Kidney (tissue), 14 donors: ENCODE results near the gene RMDN2. TPM values are rescaled to one million over a fixed set of nuclear protein-coding genes. Genes with fewer than 3 reads are reported as not detected.

Source experiments
- DNase-seq, 5 donors: peaks; one replicate each; pipeline ENCODE4 v3.0.0-alpha.2; 2013 to 2020
- FAIRE-seq: peaks from 2 replicates; lab custom pipeline; 2012; peaks lifted over from hg19 to GRCh38; lab: Jason Lieb, UNC
- H3K27ac ChIP-seq, 2 donors: one replicate each; pipeline ENCODE4 v1.7.0; 2013; ENCODE audit warnings: low read depth in 2 of 2, low read length in 2 of 2, inconsistent platforms in 1 of 2
- H3K27me3 ChIP-seq: one replicate; pipeline ENCODE4 v1.7.1; 2013; ENCODE audit warnings: low read length, inconsistent platforms; ENCODE audit not compliant: control insufficient read depth, insufficient read depth
- H3K36me3 ChIP-seq, 3 donors: one replicate each; pipeline versions ENCODE4 v1.7.0 to v1.7.1; 2013; ENCODE audit warnings: low read length in 3 of 3, control low read depth in 1 of 3, inconsistent platforms in 1 of 3; ENCODE audit not compliant: insufficient read depth in 3 of 3, control insufficient read depth in 2 of 3
- H3K4me1 ChIP-seq, 3 donors: one replicate each; pipeline versions ENCODE4 v1.7.0 to v1.7.1; 2013; ENCODE audit warnings: low read length in 3 of 3, inconsistent platforms in 1 of 3, low read depth in 1 of 3; ENCODE audit not compliant: control insufficient read depth in 2 of 3, insufficient read depth in 2 of 3
- H3K4me3 ChIP-seq, 3 donors: one replicate each; pipeline versions ENCODE4 v1.7.0 to v1.8.1; 2013; ENCODE audit warnings: low read length in 3 of 3, control low read depth in 1 of 3, inconsistent platforms in 1 of 3
- H3K9ac ChIP-seq, 3 donors: one replicate each; pipeline versions ENCODE4 v1.7.0 to v1.7.1; 2013; ENCODE audit warnings: low read length in 3 of 3, control low read depth in 1 of 3, inconsistent platforms in 1 of 3
- H3K9me3 ChIP-seq, 3 donors: one replicate each; pipeline versions ENCODE4 v1.7.0 to v1.7.1; 2013; ENCODE audit warnings: low read length in 3 of 3, control low read depth in 1 of 3, inconsistent platforms in 1 of 3; ENCODE audit not compliant: control insufficient read depth in 2 of 3, insufficient read depth in 1 of 3
- CTCF ChIP-seq: IDR thresholded peaks from 3 replicates; pipeline ENCODE4 v1.5.1; 2012; ENCODE audit warnings: mild to moderate bottlenecking, moderate library complexity, borderline replicate concordance; ENCODE audit not compliant: insufficient read depth; ENCODE audit errors: extremely low read depth
- intact Hi-C: fragments of 100-400 bp; cut with DNase I; formaldehyde crosslinking; loops from one replicate; pipeline ENCODE4 v1.11.1; 2022
- polyA plus RNA-seq: library from polyadenylated mRNA; stranded (reverse); fragments of 350-450 nt; fragmentation: Illumina TruSeq; extraction: RNeasy Lipid Tissue Mini Kit (QIAGEN cat#74804); gene quantifications from one replicate; pipeline ENCODE4 v1.2.3, GENCODE V29; 2014; ENCODE audit warnings: low read depth, low replicate concordance; ENCODE audit not compliant: insufficient read depth
- total RNA-seq: library from RNA; stranded (reverse); fragmentation: NEBNext Ultra II Directional; extraction: Animal tissue kit (Norgen Biotek cat#: 25700); gene quantifications from one replicate; pipeline ENCODE4 v1.2.1, GENCODE V29; 2021
- donor health status: control.
- donor health status: control.
- donor health status: control.
- donor health status: control.
- donor health status: control.
- donor health status: DM: yes; HTN: yes; CAD: no.
- donor health status: Normal renal cell carcinoma (clear cell type).

The RMDN2 gene
- total and polyA plus RNA-seq, 2 donors from 2014 or later: 7.9 to 10.5 TPM

DNA sequence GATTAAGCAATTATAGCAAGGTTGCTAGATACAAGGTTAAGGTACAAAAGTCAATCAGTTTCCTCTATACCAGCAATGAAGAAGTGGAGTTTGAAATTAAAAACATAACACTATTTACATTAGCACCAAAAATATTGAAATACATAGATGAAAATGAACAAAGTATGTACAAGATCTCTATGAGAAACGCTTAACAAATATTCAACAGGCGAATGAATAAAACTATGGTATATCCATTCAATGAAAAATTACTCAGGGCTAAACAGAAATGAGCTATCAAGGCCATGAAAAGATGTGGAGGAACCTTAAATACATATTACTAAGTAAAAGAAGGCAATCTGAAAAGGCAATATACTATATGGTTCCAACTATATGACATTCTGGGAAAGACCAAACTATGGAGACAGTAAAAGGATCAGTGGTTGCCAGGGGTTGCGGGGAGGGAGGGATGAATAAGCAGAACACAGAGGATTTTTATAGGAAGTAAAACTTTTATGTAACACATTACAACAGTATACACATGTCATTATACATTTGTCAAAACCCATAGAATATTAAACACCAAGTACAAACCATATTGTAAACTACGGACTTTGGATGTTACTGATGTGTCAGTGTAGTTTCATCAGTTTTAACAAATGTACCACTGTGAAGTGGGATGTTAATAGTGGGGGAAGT is 62.1 kb downstream of the RMDN2 start:
- no peak for DNase-seq

GRCh38 chr2:37992601-37993000 is 67.5 kb downstream of the RMDN2 start:
- FAIRE-seq: no peak
- H3K4me1 ChIP-seq: no peaks in the 10 kb centered on the region
- no peak overlapping the region for H3K27ac ChIP-seq
- no peaks in the 10 kb centered on the region for H3K9me3 ChIP-seq
- intact Hi-C loops: no loop called here
- no peak for TF ChIP-seq CTCF
- no peak overlapping the region for H3K9ac ChIP-seq
- peak in 2 of 5 donors; percentile 67 to 80 for DNase-seq
- H3K27me3 ChIP-seq: no peaks in the 10 kb centered on the region
- no peaks in the 10 kb centered on the region for H3K36me3 ChIP-seq
- H3K4me3 ChIP-seq: no peak overlapping the region

More for the DNA sequence above, 62.1 kb downstream of the RMDN2 start:
- H3K27ac ChIP-seq: no peak overlapping the region
- TF ChIP-seq CTCF: no peak
- no peak overlapping the region for H3K9ac ChIP-seq
- H3K4me3 ChIP-seq: no peak overlapping the region
- H3K36me3 ChIP-seq: no peaks in the 10 kb centered on the region
- H3K4me1 ChIP-seq: no peaks in the 10 kb centered on the region
- intact Hi-C loops: loop anchor here (5.0 kb wide), 1 partner anchor 285 kb away; no protein-coding TSS in a partner anchor
- H3K27me3 ChIP-seq: no peaks in the 10 kb centered on the region
- FAIRE-seq: no peak
- no peaks in the 10 kb centered on the region for H3K9me3 ChIP-seq

DNA sequence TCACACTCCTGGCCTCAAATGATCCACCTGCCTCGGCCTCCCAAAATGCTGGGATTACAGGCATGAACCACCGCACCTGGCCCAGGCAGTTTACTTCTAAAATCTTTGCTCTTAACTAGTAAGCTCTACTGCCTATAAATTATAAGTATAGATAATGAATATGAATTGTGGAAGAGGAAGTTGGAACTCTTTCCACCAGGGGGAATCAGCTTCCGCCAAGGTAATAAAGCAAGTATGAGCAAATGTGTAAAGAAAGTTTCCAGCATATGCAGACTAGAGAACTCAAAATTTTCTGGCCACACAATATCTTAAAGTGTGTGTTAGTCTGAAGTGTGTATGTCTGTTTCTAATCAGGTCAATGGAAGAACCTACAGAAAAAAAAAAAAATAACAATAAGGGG is 68.1 kb downstream of the RMDN2 start:
- no peak overlapping the region for H3K27ac ChIP-seq
- intact Hi-C loops: no loop called here
- no peak for FAIRE-seq
- H3K4me3 ChIP-seq: no peak overlapping the region
- peak in 1 of 5 donors; percentile 34 for DNase-seq
- no peak overlapping the region for H3K9ac ChIP-seq
- H3K36me3 ChIP-seq: no peaks in the 10 kb centered on the region
- peak; percentile 5 for TF ChIP-seq CTCF
- no peaks in the 10 kb centered on the region for H3K9me3 ChIP-seq
- H3K4me1 ChIP-seq: no peaks in the 10 kb centered on the region
- H3K27me3 ChIP-seq: no peaks in the 10 kb centered on the region
